ENCODE measurements around the gene ASS1.
"Not testable (repeated sequence)": the region's sequence is repeated elsewhere in the genome, so short reads cannot be mapped to it uniquely, and the experiment has no call there.

The ASS1 gene

GRCh38 chr9:130433168-130433946 lies 11.4 kb upstream of the ASS1 start:
- in situ Hi-C loops (cut with MboI; ENCODE audit: low sequenced_read_pairs), result no loop called here

- in situ Hi-C loops (cut with MboI; ENCODE audit: low sequenced_read_pairs), result no loop called here
Observed at GRCh38 chr9:130433947-130434262, 10.9 kb upstream of the ASS1 start.

GRCh38 chr9:130434656-130435055 lies 10.1 kb upstream of the ASS1 start:
- in situ Hi-C loops (cut with MboI; ENCODE audit: low sequenced_read_pairs), result not testable (repeated sequence)

DNA sequence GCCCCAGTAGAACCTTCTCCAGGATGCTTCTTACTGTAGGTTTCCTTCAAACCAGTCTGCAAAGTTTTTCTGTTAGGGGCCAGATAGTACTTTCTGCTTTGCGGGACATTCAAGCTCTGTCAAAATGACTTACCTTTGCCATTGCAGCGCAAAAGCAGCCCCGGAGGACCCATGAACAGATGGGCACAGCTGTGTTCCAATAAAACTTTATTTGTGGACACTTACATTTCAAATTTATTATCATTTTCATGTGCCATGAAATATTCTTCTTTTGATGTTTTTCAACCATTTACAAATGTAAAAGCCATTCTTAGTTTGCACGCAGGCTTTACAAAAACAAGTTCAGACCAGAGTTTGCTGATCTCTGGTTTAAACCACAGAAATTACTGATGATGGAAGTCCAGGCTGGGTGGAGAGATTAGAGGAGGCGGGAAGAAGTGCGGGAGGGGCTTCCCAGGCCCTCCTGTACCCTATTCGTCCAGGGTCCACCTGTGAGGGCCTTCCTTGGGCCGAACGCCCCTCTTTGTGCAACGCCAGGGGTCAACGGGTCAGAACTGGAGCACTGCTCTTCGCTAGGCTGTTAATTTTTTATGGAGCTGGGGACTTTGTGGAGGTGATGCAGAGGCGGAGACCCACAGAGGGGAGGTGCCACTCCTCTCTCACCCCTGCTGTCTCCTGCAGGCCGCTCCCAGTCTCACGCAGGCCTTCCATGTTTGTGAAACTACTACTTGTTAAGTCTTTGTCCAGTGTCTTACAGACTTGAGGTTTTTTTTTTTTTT lies 7.6 kb upstream of the ASS1 start:
- in situ Hi-C loops (cut with MboI; ENCODE audit: low sequenced_read_pairs), result no loop called here

- in situ Hi-C loops (cut with MboI; ENCODE audit: low sequenced_read_pairs), result no loop called here
Observed at GRCh38 chr9:130438382-130438981, 6.3 kb upstream of the ASS1 start.

- in situ Hi-C loops (cut with MboI; ENCODE audit: low sequenced_read_pairs), result no loop called here
Observed at GRCh38 chr9:130441031-130441430, 3.7 kb upstream of the ASS1 start.

DNA sequence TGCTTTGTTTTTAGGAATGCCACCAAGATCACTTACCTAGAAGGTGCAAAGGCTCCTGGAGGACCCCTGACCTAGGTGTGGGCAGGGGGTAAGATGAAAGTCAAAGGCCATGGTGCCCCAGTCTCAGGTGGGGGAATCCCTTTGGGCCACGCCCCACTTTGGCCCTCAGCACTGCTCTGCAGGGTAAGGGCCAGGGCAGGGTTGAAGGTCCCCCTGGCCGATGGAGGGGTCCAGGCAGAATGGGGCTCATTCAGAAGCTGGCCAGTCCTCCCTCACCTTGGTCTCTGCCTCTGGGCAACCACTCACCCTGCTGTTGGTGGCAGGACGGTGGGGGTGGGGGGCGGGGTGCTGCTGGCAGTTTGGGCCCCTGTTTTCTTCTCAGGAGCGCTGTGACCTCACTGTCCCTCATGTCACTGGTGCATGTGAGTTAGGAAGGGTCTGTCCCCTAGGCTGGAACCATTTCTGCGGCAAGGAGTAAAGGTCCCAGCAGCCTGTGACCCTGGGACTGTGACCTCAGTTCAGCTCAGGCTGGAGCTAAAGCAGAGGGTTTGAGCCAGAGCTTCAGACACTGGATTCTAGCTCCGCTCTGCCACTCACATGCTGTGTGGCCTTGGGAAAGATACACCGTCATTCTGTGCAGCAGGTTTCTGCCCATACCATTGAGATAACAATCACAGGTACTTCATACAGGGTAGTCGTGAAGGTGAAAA lies 1.9 kb upstream of the ASS1 start:
- in situ Hi-C loops (cut with MboI; ENCODE audit: low sequenced_read_pairs), result no loop called here

- in situ Hi-C loops (cut with MboI; ENCODE audit: low sequenced_read_pairs), result no loop called here
Observed at GRCh38 chr9:130443456-130443801, 1.3 kb upstream of the ASS1 start.

DNA sequence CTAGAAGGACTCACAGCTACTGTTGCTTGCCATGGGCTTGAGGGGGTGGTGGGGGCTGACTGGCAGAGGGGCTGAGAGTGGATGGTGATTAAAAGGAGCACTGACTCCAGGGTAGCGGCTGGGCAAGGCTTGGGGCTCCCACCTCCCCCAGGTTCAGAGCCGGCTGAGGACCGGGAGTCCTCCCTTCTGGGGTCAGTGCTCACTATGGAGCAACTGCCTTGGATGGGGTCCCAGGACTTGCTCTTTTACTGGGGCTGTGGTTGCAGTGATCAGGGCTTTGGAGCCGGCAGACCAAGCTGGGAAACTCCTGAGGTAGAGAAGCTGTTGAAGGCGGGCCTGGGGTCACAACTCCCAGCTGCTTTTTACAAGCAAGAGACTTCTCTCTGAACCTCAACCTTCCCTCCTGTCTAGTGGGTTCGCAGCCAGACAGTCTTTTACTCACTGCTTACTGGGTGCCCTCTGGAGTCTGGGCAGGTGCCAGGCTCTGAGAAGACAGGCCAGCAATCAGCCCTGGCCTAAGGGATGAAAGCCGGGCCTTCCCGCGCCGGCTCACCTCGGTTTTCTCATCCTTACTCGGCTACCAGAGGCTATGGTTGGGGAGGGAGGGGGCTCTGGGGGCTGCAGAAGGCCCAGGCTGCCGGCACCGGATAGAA lies 795 bp upstream of the ASS1 start:
- in situ Hi-C loops (cut with MboI; ENCODE audit: low sequenced_read_pairs), result no loop called here

GRCh38 chr9:130445268-130445983 lies 665 bp downstream of the ASS1 start:
- in situ Hi-C loops (cut with MboI; ENCODE audit: low sequenced_read_pairs), result no loop called here

DNA sequence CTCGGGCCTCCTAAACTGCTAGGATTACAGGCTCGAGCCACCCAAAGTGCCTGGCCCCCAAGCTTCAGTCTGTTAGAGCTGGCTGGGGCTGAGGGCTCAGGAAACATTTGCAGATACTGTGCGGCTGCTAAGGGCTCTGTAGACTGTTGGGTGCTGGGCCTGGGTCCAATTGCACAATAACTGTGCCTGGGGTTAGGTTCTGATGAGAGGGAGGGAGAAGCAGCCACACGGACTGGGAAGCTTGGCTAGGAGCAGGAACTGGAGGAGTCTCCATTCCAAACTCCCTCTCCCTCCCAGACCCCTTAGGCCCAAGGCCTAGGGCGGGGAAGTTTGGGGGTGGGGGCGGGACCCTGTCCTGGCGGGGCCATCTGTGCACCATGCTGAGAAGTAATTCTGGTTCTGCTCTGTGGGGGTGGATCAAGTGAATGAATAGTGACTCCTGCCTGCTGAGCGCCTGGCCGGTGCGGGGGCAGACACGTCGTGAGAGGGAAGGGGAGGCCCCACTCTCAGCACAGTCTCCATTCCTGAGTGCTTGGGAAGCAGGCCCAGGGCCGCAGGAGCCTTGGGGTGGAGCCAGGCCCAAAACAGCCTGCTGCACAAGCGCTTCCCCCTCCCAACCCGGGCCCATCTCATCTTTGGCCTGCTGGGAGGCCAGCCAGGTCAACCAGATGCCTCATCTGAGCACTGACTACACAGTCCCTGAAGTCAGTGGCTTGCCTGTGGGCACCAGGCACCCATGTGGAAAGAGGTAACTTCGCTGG lies 1.5 kb downstream of the ASS1 start:
- in situ Hi-C loops (cut with MboI; ENCODE audit: low sequenced_read_pairs), result no loop called here

DNA sequence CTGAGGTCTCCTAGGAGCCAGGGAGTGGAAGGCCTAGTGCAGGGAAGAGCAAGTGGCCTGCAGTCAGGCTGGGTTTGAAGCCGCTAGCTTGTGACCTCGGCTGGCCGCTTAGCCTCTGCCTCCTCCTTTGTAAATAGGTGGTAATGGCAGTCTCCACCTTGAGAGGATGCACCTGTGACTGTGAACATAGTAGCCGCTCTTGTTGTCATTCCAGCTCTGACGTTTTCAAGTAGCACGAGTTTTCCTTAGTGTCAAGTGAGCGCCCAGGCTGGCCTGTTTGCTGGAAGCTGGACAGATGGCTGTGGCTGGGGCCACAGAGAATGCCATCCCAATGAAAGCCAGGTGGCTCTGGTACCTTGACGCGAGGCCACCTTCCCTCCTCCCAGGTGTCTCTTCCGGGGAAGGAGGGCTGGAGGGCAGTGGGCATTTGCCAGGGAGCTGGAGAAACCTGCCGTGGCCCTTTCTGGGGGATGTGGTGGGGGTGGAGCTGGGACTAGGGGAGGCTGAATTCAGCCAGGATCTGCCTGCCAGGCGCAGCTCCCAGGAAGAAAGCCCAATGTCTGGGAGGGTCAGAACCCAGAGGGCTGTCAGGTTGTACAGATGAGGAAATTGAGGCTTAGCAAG lies 2.5 kb downstream of the ASS1 start:
- in situ Hi-C loops (cut with MboI; ENCODE audit: low sequenced_read_pairs), result no loop called here

GRCh38 chr9:130448035-130448624 lies 3.4 kb downstream of the ASS1 start:
- in situ Hi-C loops (cut with MboI; ENCODE audit: low sequenced_read_pairs), result no loop called here

DNA sequence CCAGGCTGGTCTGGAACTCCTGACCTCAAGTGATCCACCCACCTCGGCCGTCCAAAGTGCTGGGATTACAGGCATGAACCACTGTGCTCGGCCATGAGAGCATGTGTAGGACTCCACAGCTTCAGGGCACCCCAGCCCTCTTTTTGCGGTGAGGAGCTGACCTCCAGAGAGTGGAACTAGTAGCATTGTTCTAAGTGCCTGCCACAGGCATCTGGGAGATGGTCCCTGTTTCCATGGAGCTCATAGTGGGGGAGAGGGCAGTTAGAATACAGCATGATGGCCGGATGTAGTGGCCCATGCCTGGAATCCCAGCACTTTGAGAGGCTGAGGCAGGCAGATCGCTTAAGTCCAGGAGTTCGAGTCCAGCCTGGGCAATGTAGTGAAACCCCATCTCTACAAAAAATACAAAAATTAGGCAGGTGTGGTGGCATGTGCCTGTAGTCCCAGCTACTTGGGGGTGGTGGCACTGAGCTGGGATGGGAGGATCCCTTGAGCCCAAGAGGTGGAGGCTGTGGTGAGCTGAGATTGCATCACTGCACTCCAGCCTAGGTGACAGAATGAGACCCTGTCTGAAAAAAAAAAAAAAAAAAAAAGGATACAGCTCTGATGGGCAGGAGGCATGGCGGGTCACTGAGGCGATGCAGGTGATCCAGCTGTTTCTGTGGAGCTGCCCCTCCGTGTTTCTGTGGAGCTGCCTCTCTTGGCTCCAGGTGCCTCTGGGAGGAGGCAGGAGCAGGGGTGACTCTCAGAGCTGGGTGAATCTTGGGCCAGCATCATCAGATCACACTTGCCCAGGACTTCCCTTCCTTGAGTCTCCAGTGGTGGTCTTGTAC lies 4.2 kb downstream of the ASS1 start:
- in situ Hi-C loops (cut with MboI; ENCODE audit: low sequenced_read_pairs), result no loop called here

- in situ Hi-C loops (cut with MboI; ENCODE audit: low sequenced_read_pairs), result no loop called here
Observed at GRCh38 chr9:130450344-130451003, 5.7 kb downstream of the ASS1 start.

GRCh38 chr9:130451004-130451390 lies 6.2 kb downstream of the ASS1 start:
- in situ Hi-C loops (cut with MboI; ENCODE audit: low sequenced_read_pairs), result no loop called here

Data from HL-60/S4 treated with phorbol 12-myristate 13-acetate at 8.2 ng/mL for 4 days and 3 days (cell line).